SK-N-SH (cell line): ENCODE data around the gene KRT9. TPM values are rescaled to one million over a fixed set of nuclear protein-coding genes. Genes with fewer than 3 reads are reported as not detected.

Experiments
- CTCF ChIA-PET: fragments of 300-600, 350-600 bp; formaldehyde crosslinking; extraction: SDS; loops from one replicate; lab custom pipeline; 2021; lab: Yijun Ruan, JAX
- POLR2A ChIA-PET: fragments of 350-600 bp; sonication (Branson Sonifier 250); formaldehyde crosslinking; extraction: SDS; loops from one replicate; lab custom pipeline; 2020; ENCODE audit warnings: antibody characterized with exemption, inconsistent platforms; lab: Yijun Ruan, JAX
- DNase-seq: peaks from one replicate; pipeline ENCODE4 v3.0.0; 2012
- H2AFZ ChIP-seq: fragments of 200-600 bp; sonication (generic); 2 replicates; pipeline ENCODE4 v1.8.1; 2016; ENCODE audit warnings: antibody characterized with exemption, mild to moderate bottlenecking, low read depth
- H3F3A ChIP-seq: fragments of 200-600 bp; sonication (generic); replicated peaks from 2 replicates; pipeline ENCODE3; 2016; ENCODE audit warnings: antibody characterized with exemption, mild to moderate bottlenecking; ENCODE audit not compliant: insufficient read depth
- H3K27ac ChIP-seq, 2 experiments: fragments of 200-500 bp in 1 of 2; fragments of 200-600 bp in 1 of 2; sonication (Bioruptor generic) in 1 of 2; sonication (generic), shearing (Covaris generic) in 1 of 2; 2 replicates each; pipeline versions ENCODE4 v1.5.1 to v1.6.1; 2014 to 2016; ENCODE audit warnings: low read depth in 2 of 2, inconsistent platforms in 1 of 2, low read length in 1 of 2, mild to moderate bottlenecking in 1 of 2, mixed read lengths in 1 of 2
- H3K27me3 ChIP-seq: fragments of 200-600 bp; sonication (generic), shearing (Covaris generic); 2 replicates; pipeline ENCODE4 v1.6.1; 2016; ENCODE audit warnings: mixed run types; ENCODE audit not compliant: insufficient read depth
- H3K36me3 ChIP-seq, 2 experiments: fragments of 200-500 bp in 1 of 2; fragments of 200-600 bp in 1 of 2; sonication (Bioruptor generic) in 1 of 2; sonication (generic) in 1 of 2; replicated peaks in 1 of 2; 2 replicates each; pipeline versions ENCODE3 to v1.5.1; 2014 to 2016; ENCODE audit warnings: low read length in 1 of 2, mild to moderate bottlenecking in 1 of 2; ENCODE audit not compliant: insufficient read depth in 2 of 2, control insufficient read depth in 1 of 2
- H3K4me1 ChIP-seq, 2 experiments: fragments of 200-500 bp in 1 of 2; fragments of 200-600 bp in 1 of 2; sonication (Bioruptor generic) in 1 of 2; sonication (generic), shearing (Covaris generic) in 1 of 2; 2 replicates each; pipeline versions ENCODE4 v1.5.1 to v1.6.1; 2014 to 2016; ENCODE audit warnings: low read depth in 1 of 2, low read length in 1 of 2, mixed run types in 1 of 2; ENCODE audit not compliant: insufficient read depth in 2 of 2, control insufficient read depth in 1 of 2
- H3K4me2 ChIP-seq: fragments of 200-600 bp; sonication (generic), shearing (Covaris generic); 2 replicates; pipeline ENCODE4 v1.6.1; 2017; ENCODE audit warnings: mixed run types
- H3K4me3 ChIP-seq, 2 experiments: fragments of 200-500 bp in 1 of 2; fragments of 200-600 bp in 1 of 2; sonication (Bioruptor generic) in 1 of 2; sonication (generic), shearing (Covaris generic) in 1 of 2; 2 replicates each; pipeline versions ENCODE4 v1.5.1 to v1.8.1; 2014 to 2016; ENCODE audit warnings: low read depth in 2 of 2, inconsistent platforms in 1 of 2, low read length in 1 of 2, mild to moderate bottlenecking in 1 of 2, mixed read lengths in 1 of 2, moderate library complexity in 1 of 2
- H3K79me2 ChIP-seq: fragments of 200-600 bp; sonication (generic); 2 replicates; pipeline ENCODE4 v1.8.1; 2017; ENCODE audit warnings: mild to moderate bottlenecking; ENCODE audit not compliant: insufficient read depth
- H3K9ac ChIP-seq: fragments of 200-600 bp; sonication (generic); 2 replicates; pipeline ENCODE4 v1.6.1; 2017; ENCODE audit warnings: mixed run types
- H3K9me2 ChIP-seq: fragments of 200-600 bp; sonication (generic); 2 replicates; pipeline ENCODE4 v1.6.1; 2017; ENCODE audit warnings: mixed run types
- H3K9me3 ChIP-seq: fragments of 200-600 bp; sonication (generic); 2 replicates; pipeline ENCODE4 v1.6.1; 2017; ENCODE audit warnings: mixed run types, mild to moderate bottlenecking, moderate library complexity
- H4K20me1 ChIP-seq: fragments of 200-600 bp; sonication (generic); 2 replicates; pipeline ENCODE4 v1.6.1; 2017; ENCODE audit warnings: mild to moderate bottlenecking, mixed run types; ENCODE audit not compliant: insufficient read depth
- CTCF ChIP-seq: fragments of 200-600 bp; sonication (generic); IDR thresholded peaks from 2 replicates; pipeline ENCODE4 v1.6.1; 2017; ENCODE audit warnings: antibody characterized with exemption, mild to moderate bottlenecking, moderate library complexity
- ELF1 ChIP-seq: IDR thresholded peaks from 2 replicates; pipeline ENCODE4 v1.4.0; 2012
- EP300 ChIP-seq, 2 experiments: IDR thresholded peaks; 2 replicates each; pipeline versions ENCODE4 v1.4.0 to v1.6.1; 2012; ENCODE audit warnings: borderline replicate concordance in 1 of 2, low read depth in 1 of 2, low read length in 1 of 2
- FOSL2 ChIP-seq: IDR thresholded peaks from 2 replicates; pipeline ENCODE4 v1.4.0; 2012; ENCODE audit warnings: low read depth, mild to moderate bottlenecking, moderate library complexity, borderline replicate concordance
- FOXJ3 ChIP-seq: sonication (generic); formaldehyde crosslinking; IDR thresholded peaks from 2 replicates; pipeline ENCODE4 v1.5.1; 2020; ENCODE audit warnings: mild to moderate bottlenecking, missing genetic modification reagents
- GATA2 ChIP-seq: sonication (generic); formaldehyde crosslinking; IDR thresholded peaks from 2 replicates; pipeline ENCODE4 v1.5.0; 2020; ENCODE audit warnings: mild to moderate bottlenecking, missing genetic modification reagents
- JUND ChIP-seq: IDR thresholded peaks from 2 replicates; pipeline ENCODE4 v1.4.0; 2012
- MXI1 ChIP-seq: IDR thresholded peaks from 2 replicates; pipeline ENCODE4 v1.6.1; 2012; ENCODE audit warnings: mild to moderate bottlenecking, low read depth, low read length, improper control_type of control experiment
- NRF1 ChIP-seq: IDR thresholded peaks from 2 replicates; pipeline ENCODE4 v1.6.1; 2012; ENCODE audit warnings: low read depth, mild to moderate bottlenecking, low read length
- PBX3 ChIP-seq: IDR thresholded peaks from 2 replicates; pipeline ENCODE4; 2012
- POLR2AphosphoS5 ChIP-seq: IDR thresholded peaks from 2 replicates; pipeline ENCODE4 v1.6.1; 2012; ENCODE audit warnings: low read depth, low read length
- RAD21 ChIP-seq: IDR thresholded peaks from 2 replicates; pipeline ENCODE4 v1.6.1; 2012; ENCODE audit warnings: mild to moderate bottlenecking, low read length
- REST ChIP-seq: IDR thresholded peaks from 2 replicates; pipeline ENCODE4 v1.6.1; 2012; ENCODE audit warnings: mild to moderate bottlenecking, low read depth, low read length, moderate library complexity
- RFX5 ChIP-seq: IDR thresholded peaks from 2 replicates; pipeline ENCODE4 v1.6.1; 2012; ENCODE audit warnings: mild to moderate bottlenecking, improper control_type of control experiment, low read length
- RXRA ChIP-seq: IDR thresholded peaks from 2 replicates; pipeline ENCODE4 v1.4.0; 2012; ENCODE audit warnings: low read depth, mild to moderate bottlenecking, borderline replicate concordance
- SIN3A ChIP-seq: IDR thresholded peaks from 2 replicates; pipeline ENCODE4 v1.6.1; 2012; ENCODE audit warnings: low read depth, mild to moderate bottlenecking, low read length, moderate library complexity, borderline replicate concordance
- SMC3 ChIP-seq: IDR thresholded peaks from 2 replicates; pipeline ENCODE4 v1.6.1; 2012; ENCODE audit warnings: low read depth, low read length, improper control_type of control experiment
- TAF1 ChIP-seq: IDR thresholded peaks from 2 replicates; pipeline ENCODE4 v1.6.1; 2012; ENCODE audit warnings: low read depth, mild to moderate bottlenecking, low read length, moderate library complexity, borderline replicate concordance
- TCF12 ChIP-seq: IDR thresholded peaks from 2 replicates; pipeline ENCODE4 v1.4.0; 2012
- TEAD4 ChIP-seq: IDR thresholded peaks from 2 replicates; pipeline ENCODE4 v1.4.0; 2012; ENCODE audit warnings: mild to moderate bottlenecking, borderline replicate concordance; ENCODE audit not compliant: insufficient read depth
- USF2 ChIP-seq: fragments of 150-350 bp; IDR thresholded peaks from 2 replicates; pipeline ENCODE4 v1.6.1; 2017; ENCODE audit warnings: antibody characterized with exemption, low read length, low read depth, borderline replicate concordance
- YY1 ChIP-seq: IDR thresholded peaks from 2 replicates; pipeline ENCODE4 v1.4.0; 2012; ENCODE audit warnings: low read depth, mild to moderate bottlenecking
- ZBTB33 ChIP-seq: IDR thresholded peaks from 2 replicates; pipeline ENCODE4 v1.4.0; 2012; ENCODE audit warnings: low read depth, borderline replicate concordance
- WGBS: methylation state at CpG from one replicate; pipeline ENCODE4 v1.1.6; 2017; ENCODE audit warnings: low lambda C conversion rate; 5-methylcytosine and 5-hydroxymethylcytosine counted together
- polyA plus RNA-seq, 3 experiments: library from polyadenylated mRNA; depleted of rRNA; stranded (reverse); fragments of >200 nt; gene quantifications; 2 replicates each; pipeline ENCODE4 v1.2.3, GENCODE V29; 2012

The KRT9 gene
- polyA plus RNA-seq, 1 of the 3 experiments (the other 2 are of a cell fraction), result not detected

GRCh38 chr17:41548844-41549595 lies 22.8 kb downstream of the KRT9 start:
- H3K27ac ChIP-seq, result peak overlapping the region; percentile 85 to 86
- peak overlapping the region; percentile 21 to 25; a peak in 2 of 4 replicates for H3K4me3 ChIP-seq
- H3K27me3 ChIP-seq, result no peaks in the 10 kb centered on the region
- H3K9me2 ChIP-seq, result no peaks in the 10 kb centered on the region
- no peaks in the 10 kb centered on the region for H3K79me2 ChIP-seq
- H3K36me3 ChIP-seq, result no peaks in the 10 kb centered on the region
- H3K9ac ChIP-seq, result peak overlapping the region; percentile 62
- H4K20me1 ChIP-seq, result no peaks in the 10 kb centered on the region
- peak overlapping the region; percentile 63 for H3K4me2 ChIP-seq
- H3F3A ChIP-seq, result peaks cover 15% of the 10 kb centered on the region
- no peaks in the 10 kb centered on the region for H3K9me3 ChIP-seq
- POLR2A ChIA-PET, result interaction anchor here (0.6 to 2.0 kb wide), 11 partner anchors 18 to 120 kb away, joined by 3 to 10 read pairs (median 5); partner anchors contain the start of gene KRT15
- peak; percentile 92 for DNase-seq
- H3K4me1 ChIP-seq, result peaks cover 17 to 30% of the 10 kb centered on the region in 2 experiments; a peak in 3 of 4 replicates
- H2AFZ ChIP-seq, result peak overlapping the region; percentile 78
- CTCF ChIA-PET, result interaction anchor here (0.6 to 25.5 kb wide), 148 partner anchors 9 to 991 kb away, joined by 3 to 646 read pairs (median 5); partner anchors contain the start of genes EIF1, KRT12, KRT13 and KRT15
- 5% methylated on average over 19 of the region's 25 CpGs for WGBS
- TF ChIP-seq FOXJ3 (CRISPR knock-in tag) (0 out of 2 replicates have a peak, but pooled peaks have one; percentile 2), TAF1 (peak; percentile 44; the same call in 1 of the 2 replicates), YY1 (no peak), EP300 (IDR thresholded peaks at IDR 0.05; ENCODE audit: borderline replicate concordance in 1 of 2, low read depth in 1 of 2, low read length in 1 of 2) (peak in 1 of 2 experiments; percentile 6; a peak in 2 of 4 replicates), JUND (no peak), CTCF (peak; percentile 94), SIN3A (no peak), SMC3 (peak; percentile 97), USF2 (no peak), NRF1 (0 out of 2 replicates have a peak, but pooled peaks have one; percentile 16), RXRA (peak; percentile 42; the same call in 1 of the 2 replicates), FOSL2 (no peak), TEAD4 (no peak), RAD21 (peak; percentile 92), RFX5 (no peak), ELF1 (no peak), POLR2AphosphoS5 (no peak), REST (no peak), ZBTB33 (no peak), TCF12 (no peak), PBX3 (no peak), MXI1 (no peak), GATA2 (no peak)
